Stomach (tissue), 4 donors: Measurements from ENCODE around the gene CNTN6.

ENCODE experiments used
- POLR2A ChIP-seq, 4 donors: fragments of 450-650 bp; IDR thresholded peaks; one replicate each; pipeline ENCODE4 v1.6.1; 2016; ENCODE audit warnings: antibody characterized with exemption in 4 of 4, control low read depth in 2 of 4, mild to moderate bottlenecking in 1 of 4, moderate library complexity in 1 of 4
- TF ChIP-seq, protein P1 (sequence below), 7 experiments: fragments of 450-650 bp in 4 of 7; fragments of 200-600 bp in 3 of 7; sonication (generic) in 3 of 7; IDR thresholded peaks; one replicate each; pipeline ENCODE4 v1.5.1; 2016 to 2019; ENCODE audit warnings: antibody characterized with exemption in 7 of 7, control low read depth in 2 of 7, mild to moderate bottlenecking in 1 of 7

GRCh38 chr3:1048558-1048957 lies 44.3 kb upstream of the CNTN6 start:
- no peak for TF ChIP-seq POLR2A (IDR thresholded peaks at IDR 0.05)
- TF ChIP-seq, protein P1, sequence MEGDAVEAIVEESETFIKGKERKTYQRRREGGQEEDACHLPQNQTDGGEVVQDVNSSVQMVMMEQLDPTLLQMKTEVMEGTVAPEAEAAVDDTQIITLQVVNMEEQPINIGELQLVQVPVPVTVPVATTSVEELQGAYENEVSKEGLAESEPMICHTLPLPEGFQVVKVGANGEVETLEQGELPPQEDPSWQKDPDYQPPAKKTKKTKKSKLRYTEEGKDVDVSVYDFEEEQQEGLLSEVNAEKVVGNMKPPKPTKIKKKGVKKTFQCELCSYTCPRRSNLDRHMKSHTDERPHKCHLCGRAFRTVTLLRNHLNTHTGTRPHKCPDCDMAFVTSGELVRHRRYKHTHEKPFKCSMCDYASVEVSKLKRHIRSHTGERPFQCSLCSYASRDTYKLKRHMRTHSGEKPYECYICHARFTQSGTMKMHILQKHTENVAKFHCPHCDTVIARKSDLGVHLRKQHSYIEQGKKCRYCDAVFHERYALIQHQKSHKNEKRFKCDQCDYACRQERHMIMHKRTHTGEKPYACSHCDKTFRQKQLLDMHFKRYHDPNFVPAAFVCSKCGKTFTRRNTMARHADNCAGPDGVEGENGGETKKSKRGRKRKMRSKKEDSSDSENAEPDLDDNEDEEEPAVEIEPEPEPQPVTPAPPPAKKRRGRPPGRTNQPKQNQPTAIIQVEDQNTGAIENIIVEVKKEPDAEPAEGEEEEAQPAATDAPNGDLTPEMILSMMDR (IDR thresholded peaks at IDR 0.05) = no peak
